Daoy (cell line): ENCODE data around the gene POLG. TPM values are rescaled to one million over a fixed set of nuclear protein-coding genes. Genes with fewer than 3 reads are reported as not detected.

ENCODE experiments used
- DNase-seq: peaks from one replicate; pipeline ENCODE4 v3.0.0-alpha.2; 2015; ENCODE audit warnings: low read depth
- total RNA-seq: library from RNA; depleted of rRNA; stranded (reverse); fragments of >200 nt; shearing (Covaris generic); gene quantifications from 2 replicates; pipeline ENCODE4 v1.2.3, GENCODE V29; 2014

Gene POLG
- total RNA-seq, 1 experiment from 2014 or later: 30.9 TPM

- no peak for DNase-seq
Measured at GRCh38 chr15:89370120-89370977, 35.7 kb upstream of the POLG start.

- no peak for DNase-seq
Measured at GRCh38 chr15:89369341-89369947, 34.8 kb upstream of the POLG start.

GRCh38 chr15:89368566-89369223 lies 34.1 kb upstream of the POLG start:
- no peak for DNase-seq

- peak; percentile 68 for DNase-seq
Measured at GRCh38 chr15:89367485-89368451, 33.1 kb upstream of the POLG start.

- DNase-seq: no peak
Measured at GRCh38 chr15:89366656-89367393, 32.2 kb upstream of the POLG start.

GRCh38 chr15:89365462-89366065 lies 30.9 kb upstream of the POLG start:
- no peak for DNase-seq

- DNase-seq: no peak
Measured at GRCh38 chr15:89364741-89365450, 30.3 kb upstream of the POLG start.

GRCh38 chr15:89364341-89364740 lies 29.7 kb upstream of the POLG start:
- DNase-seq: no peak

- no peak for DNase-seq
Measured at GRCh38 chr15:89363770-89364169, 29.1 kb upstream of the POLG start.

- DNase-seq: no peak
Measured at GRCh38 chr15:89363133-89363532, 28.5 kb upstream of the POLG start.

- DNase-seq: no peak
Measured at GRCh38 chr15:89362203-89363101, 27.8 kb upstream of the POLG start.

GRCh38 chr15:89361451-89362202 lies 27.0 kb upstream of the POLG start:
- DNase-seq: peak; percentile 80

GRCh38 chr15:89360294-89360971 lies 25.8 kb upstream of the POLG start:
- no peak for DNase-seq

- no peak for DNase-seq
Measured at GRCh38 chr15:89359471-89360293, 25.1 kb upstream of the POLG start.

- peak; percentile 79 for DNase-seq
Measured at GRCh38 chr15:89358755-89359439, 24.3 kb upstream of the POLG start.

- no peak for DNase-seq
Measured at GRCh38 chr15:89358435-89358754, 23.8 kb upstream of the POLG start.
